ENCODE data around the gene STK24. TPM values are rescaled to one million over a fixed set of nuclear protein-coding genes. Genes with fewer than 3 reads are reported as not detected.

The STK24 gene
- total RNA-seq, 2 donors from 2014 or later, result 73.0 to 90.1 TPM

DNA sequence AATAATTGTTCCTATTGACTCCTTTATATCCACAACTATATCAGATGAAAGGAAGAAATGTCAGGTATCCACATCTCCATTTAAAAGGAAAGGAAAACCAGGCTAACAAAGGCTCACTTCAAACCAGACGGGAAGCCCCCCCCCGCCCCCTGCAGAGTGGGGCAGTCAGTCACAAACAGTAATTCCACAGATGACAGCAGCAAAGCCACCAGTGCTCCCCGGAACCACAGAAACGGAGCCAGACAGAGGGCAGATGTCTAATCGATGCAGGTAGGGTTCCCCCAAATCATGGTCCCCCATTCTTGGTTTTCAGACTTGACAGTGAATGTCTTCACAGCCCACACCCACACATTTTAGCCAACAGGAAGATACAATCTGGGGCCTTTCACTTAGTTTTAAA, 100.8 kb downstream of the STK24 start:
- peak; percentile 60 for DNase-seq (ENCODE audit: low spot score)
- Mint-ChIP-seq H3K4me3 (peak overlapping the region; percentile 81), H3K9me3 (no peaks in the 10 kb centered on the region), H3K27ac (peak overlapping the region; percentile 77 to 88), H3K36me3 (peaks cover 19% of the 10 kb centered on the region), H3K27me3 (no peaks in the 10 kb centered on the region), H3K4me1 (ENCODE audit: low read depth in 2 of 2) (peaks cover 55 to 66% of the 10 kb centered on the region in 2 donors)
- peak; percentile 29 to 52 for ATAC-seq

DNA sequence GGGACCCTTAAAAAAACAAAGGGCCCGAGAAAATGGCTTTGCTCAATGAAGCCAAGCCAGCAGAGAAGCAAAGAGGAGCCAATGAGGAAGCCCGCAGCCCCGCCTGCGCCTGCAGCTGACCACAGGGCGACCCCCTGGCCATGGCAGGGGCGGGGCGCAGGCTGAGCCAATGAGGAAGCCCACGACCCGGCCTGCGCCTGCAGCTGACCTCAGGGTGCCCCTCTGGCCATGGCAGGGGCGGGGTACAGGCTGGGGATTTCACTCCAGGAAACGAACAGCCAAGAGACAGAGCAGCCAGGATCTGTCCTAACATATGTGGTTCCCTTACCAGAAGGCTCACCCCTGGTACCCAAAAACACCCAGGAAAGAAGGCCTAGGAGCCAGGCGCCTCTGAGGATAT, 101.4 kb downstream of the STK24 start:
- H3K27ac Mint-ChIP-seq, result peak overlapping the region in 1 of 2 donors; percentile 43
- H3K4me1 Mint-ChIP-seq (ENCODE audit: low read depth in 2 of 2), result peaks cover 52 to 62% of the 10 kb centered on the region in 2 donors
- H3K27me3 Mint-ChIP-seq, result no peaks in the 10 kb centered on the region
- no peaks in the 10 kb centered on the region for H3K9me3 Mint-ChIP-seq
- H3K36me3 Mint-ChIP-seq, result peaks cover 16% of the 10 kb centered on the region
- ATAC-seq (no peak), DNase-seq (ENCODE audit: low spot score) (no peak)
- H3K4me3 Mint-ChIP-seq, result peak overlapping the region; percentile 38

DNA sequence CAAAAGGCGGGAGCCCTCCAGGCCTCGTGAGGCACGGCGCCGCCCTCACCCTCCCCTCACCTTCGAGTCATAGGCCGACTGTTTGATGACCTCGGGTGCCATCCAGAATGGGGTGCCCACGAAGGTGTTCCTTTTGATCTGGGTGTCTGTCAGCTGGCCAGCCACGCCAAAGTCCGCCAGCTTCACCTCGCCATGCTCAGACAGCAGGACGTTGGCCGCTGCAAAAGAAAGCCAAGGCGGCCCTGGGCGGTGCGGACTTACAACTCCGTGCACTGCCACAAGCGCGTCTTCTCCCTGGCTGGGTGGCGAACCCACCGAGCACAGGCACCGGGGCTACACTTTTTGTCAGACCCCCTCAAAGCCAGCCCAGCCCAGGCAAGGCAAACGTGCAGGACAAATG, 102.1 kb downstream of the STK24 start:
- H3K9me3 Mint-ChIP-seq, result no peaks in the 10 kb centered on the region
- H3K27me3 Mint-ChIP-seq, result no peaks in the 10 kb centered on the region
- no peak overlapping the region for H3K27ac Mint-ChIP-seq
- H3K4me3 Mint-ChIP-seq, result no peak overlapping the region
- DNase-seq (ENCODE audit: low spot score), result no peak
- no peak for ATAC-seq
- peaks cover 52 to 60% of the 10 kb centered on the region in 2 donors for H3K4me1 Mint-ChIP-seq (ENCODE audit: low read depth in 2 of 2)
- H3K36me3 Mint-ChIP-seq, result peaks cover 16% of the 10 kb centered on the region

DNA sequence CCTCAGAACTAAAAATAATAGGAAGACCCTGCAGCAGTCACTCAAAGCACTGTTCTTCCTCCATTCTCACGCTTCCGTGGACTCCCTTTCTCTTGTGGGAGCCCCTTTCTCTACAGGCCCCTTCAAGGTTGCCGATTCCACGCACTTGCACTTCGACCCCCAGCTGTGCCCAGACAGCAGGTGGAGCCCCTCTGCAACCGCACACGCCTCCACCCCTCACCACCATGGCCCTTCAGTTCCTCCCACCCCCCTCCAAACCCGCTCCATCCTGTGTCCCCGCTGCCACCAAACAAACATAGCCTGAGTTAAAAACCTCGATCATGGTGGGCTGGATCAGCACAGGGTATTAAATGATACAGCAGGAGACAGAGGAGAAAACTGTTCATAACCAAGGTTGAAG, 102.6 kb downstream of the STK24 start:
- H3K27me3 Mint-ChIP-seq, result no peaks in the 10 kb centered on the region

DNA sequence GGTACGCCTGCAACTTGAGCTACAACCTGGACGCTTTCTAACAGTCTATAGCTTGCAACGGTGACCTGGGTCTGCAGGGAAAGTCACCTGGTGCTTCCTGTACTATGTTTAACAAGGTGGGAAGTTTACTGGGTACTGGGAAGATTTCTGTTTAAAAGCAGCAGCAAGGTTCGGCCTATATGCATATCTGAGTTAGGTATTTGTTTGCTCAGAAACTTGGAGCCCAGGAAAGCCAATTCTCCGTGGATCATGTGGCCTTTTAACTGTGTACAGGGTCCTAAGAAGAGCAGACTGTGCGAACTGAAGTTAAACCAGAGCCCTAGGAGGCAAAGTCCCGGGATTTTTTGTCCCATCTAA, 103.1 kb downstream of the STK24 start:
- DNase-seq (ENCODE audit: low spot score) (no peak), ATAC-seq (no peak)
- Mint-ChIP-seq H3K4me3 (no peak overlapping the region), H3K9me3 (no peaks in the 10 kb centered on the region), H3K4me1 (ENCODE audit: low read depth in 2 of 2) (peaks cover 48 to 50% of the 10 kb centered on the region in 2 donors), H3K27ac (peak overlapping the region in 1 of 2 donors; percentile 44), H3K36me3 (peaks cover 16% of the 10 kb centered on the region), H3K27me3 (no peaks in the 10 kb centered on the region)

More for the DNA sequence above, 102.6 kb downstream of the STK24 start:
- Mint-ChIP-seq H3K4me3 (no peak overlapping the region), H3K4me1 (ENCODE audit: low read depth in 2 of 2) (peaks cover 50 to 55% of the 10 kb centered on the region in 2 donors), H3K27ac (peak overlapping the region in 1 of 2 donors; percentile 44), H3K9me3 (no peaks in the 10 kb centered on the region), H3K36me3 (peaks cover 16% of the 10 kb centered on the region)
- DNase-seq (ENCODE audit: low spot score) (no peak), ATAC-seq (no peak)

DNA sequence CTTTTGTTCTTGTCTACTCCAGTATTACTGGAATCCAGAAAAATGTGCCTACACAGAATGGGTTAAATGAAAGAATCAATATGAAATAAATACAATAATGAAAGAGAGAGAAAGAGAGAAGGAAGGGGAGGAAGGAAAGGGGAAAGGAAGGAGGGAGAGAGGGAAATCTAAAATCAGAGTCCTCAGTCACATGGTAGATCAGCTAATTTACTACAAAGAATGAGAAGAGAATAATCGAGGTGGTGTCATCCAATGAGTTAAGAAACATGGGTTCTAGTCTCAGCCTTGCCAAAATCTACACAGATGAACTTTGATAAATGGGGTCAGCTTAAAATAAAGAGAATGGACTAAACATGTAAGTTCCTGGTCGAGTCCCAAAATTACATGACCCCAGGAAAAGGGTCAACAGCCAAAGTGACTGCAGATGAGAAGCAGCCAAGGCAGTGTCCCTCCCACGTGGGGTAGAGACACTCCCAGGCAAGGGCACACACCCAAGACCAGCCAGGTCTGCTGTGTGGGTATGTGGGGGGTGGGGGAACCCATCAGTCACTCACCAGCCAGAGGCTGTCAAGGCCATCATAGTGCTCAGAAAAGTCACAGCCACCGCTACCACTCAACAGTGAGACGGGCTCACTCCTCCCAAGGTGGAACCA, 103.6 kb downstream of the STK24 start:
- Mint-ChIP-seq H3K27me3 (no peaks in the 10 kb centered on the region), H3K36me3 (peaks cover 16% of the 10 kb centered on the region), H3K27ac (peak overlapping the region; percentile 16 to 80), H3K4me3 (no peak overlapping the region), H3K9me3 (no peaks in the 10 kb centered on the region), H3K4me1 (ENCODE audit: low read depth in 2 of 2) (peaks cover 44 to 45% of the 10 kb centered on the region in 2 donors)
- DNase-seq (ENCODE audit: low spot score), result no peak
- ATAC-seq, result no peak

DNA sequence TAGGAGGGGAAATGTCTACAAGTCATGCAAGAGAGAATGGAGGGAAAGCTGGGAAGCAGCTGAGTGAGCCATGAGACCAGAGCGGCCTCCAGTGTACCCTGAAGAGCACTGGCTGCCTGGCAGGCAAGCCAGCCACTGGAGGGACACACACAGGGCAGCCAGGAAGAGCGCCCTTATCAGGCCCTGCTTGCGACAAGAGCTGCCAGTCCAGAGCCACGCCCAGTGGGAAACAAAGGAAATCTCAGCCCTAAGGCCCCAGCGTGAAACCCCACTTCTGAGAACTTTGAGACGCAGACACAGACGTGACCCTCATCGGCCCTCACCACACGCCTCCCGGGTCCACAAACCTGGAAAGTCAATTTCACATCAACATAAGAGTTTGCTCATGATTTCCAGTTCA, 105.0 kb downstream of the STK24 start:
- DNase-seq (ENCODE audit: low spot score) (no peak), ATAC-seq (no peak)
- Mint-ChIP-seq H3K27ac (no peak overlapping the region), H3K36me3 (peaks cover 16% of the 10 kb centered on the region), H3K9me3 (no peaks in the 10 kb centered on the region), H3K27me3 (no peaks in the 10 kb centered on the region), H3K4me1 (ENCODE audit: low read depth in 2 of 2) (peaks cover 39 to 42% of the 10 kb centered on the region in 2 donors), H3K4me3 (no peak overlapping the region)

DNA sequence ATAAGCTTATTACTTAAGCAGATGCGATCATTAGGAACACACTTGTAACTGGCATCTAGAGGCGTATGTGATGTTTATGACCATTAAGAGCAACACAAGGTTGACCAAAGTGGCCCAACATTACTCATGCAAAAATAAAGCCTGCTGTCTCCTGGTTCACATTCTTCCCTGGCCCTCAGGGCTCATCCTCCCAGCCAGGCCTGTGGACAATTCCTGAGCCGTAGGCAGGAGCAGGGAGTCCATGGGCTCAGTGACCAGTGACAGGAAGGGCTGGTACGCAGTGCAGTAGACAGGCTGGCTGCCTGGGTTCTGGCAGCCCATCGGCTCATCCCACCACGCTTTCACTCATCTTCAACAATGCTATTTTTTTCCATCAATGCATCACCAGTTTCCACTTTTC, 106.0 kb downstream of the STK24 start:
- H3K36me3 Mint-ChIP-seq, result peaks cover 16% of the 10 kb centered on the region
- H3K27me3 Mint-ChIP-seq, result no peaks in the 10 kb centered on the region
- H3K9me3 Mint-ChIP-seq, result no peaks in the 10 kb centered on the region
- H3K27ac Mint-ChIP-seq, result no peak overlapping the region
- DNase-seq (ENCODE audit: low spot score), result no peak
- peaks cover 29 to 32% of the 10 kb centered on the region in 2 donors for H3K4me1 Mint-ChIP-seq (ENCODE audit: low read depth in 2 of 2)
- no peak for ATAC-seq
- H3K4me3 Mint-ChIP-seq, result no peak overlapping the region

DNA sequence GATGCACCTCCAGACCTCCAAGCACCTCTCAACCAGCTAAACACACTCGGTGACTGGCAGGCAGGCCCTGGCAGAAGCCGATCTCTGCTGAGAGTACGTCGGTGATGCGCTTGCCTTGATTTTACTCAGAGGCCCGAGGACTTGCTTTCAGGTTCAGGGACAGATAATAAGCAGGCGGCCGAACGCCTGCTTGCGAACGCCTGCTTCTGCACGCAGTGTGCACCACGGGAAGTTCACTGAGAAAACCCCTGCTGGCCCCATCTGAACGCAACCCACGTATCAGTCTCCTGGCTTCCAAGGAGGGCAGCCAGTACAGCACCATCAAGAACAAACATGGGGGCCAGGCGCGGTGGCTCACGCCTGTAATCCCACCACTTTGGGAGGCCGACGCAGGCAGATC, 108.0 kb downstream of the STK24 start:
- ATAC-seq (no peak), DNase-seq (ENCODE audit: low spot score) (no peak)
- H3K9me3 Mint-ChIP-seq, result no peaks in the 10 kb centered on the region
- H3K4me3 Mint-ChIP-seq, result no peak overlapping the region
- H3K27me3 Mint-ChIP-seq, result no peaks in the 10 kb centered on the region
- no peak overlapping the region for H3K27ac Mint-ChIP-seq
- H3K4me1 Mint-ChIP-seq (ENCODE audit: low read depth in 2 of 2), result peaks cover 29 to 33% of the 10 kb centered on the region in 2 donors
- H3K36me3 Mint-ChIP-seq, result peaks cover 16% of the 10 kb centered on the region

DNA sequence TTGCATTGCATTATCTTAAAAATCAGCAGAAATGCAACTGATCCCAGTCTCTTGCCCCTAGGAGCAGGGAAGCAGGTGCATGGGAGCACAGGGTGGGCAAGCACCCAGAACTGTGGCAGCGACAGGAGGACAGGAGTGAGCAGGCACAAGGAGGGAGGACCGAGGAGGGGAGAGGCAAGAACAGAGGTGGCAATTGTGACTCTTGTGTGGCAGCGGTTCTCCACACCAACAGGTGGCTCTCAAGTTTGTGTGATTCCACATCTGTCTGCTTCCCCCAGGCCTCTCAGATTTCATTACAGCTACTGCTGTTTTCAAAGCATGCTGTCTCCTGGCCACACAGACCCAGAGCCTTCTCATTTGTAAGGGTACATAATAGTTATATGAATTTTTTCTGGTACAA, 108.5 kb downstream of the STK24 start:
- Mint-ChIP-seq H3K27ac (no peak overlapping the region), H3K9me3 (no peaks in the 10 kb centered on the region), H3K36me3 (peaks cover 20% of the 10 kb centered on the region)

DNA sequence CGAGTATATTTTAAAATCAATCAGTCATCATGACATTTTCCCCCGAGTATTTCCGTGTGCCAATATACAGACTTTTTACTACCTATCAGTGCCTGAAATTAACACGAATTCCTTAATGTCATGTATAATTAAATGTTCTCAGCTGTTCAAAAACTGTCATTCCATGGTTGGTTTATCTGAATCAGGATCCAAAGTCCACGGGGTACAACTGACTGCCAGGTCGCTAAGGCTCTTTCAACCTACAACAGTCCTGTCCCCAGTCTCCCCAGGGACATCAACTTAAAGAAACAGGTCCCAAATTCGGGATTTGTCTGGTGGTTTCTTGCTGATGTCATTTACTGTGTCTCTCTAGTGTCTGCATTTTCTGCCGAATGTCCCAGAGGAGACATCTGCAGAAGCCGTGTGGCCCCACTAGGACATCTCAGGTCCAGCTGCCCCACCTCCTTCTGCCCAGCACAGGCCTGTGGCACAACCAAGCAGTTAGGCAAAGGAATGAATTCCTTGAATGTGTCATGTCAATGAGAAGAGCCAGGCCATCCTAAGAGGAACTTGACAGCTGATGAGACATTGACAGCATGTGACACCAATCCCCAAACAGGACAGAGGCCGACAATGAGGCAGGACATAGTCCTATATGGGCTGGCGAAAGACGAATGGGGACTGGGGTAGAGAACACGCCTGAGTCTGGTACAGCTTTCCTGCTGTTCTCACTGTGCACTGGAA, 109.5 kb downstream of the STK24 start:
- ATAC-seq, result no peak
- Mint-ChIP-seq H3K27me3 (no peaks in the 10 kb centered on the region), H3K36me3 (peaks cover 17% of the 10 kb centered on the region), H3K9me3 (no peaks in the 10 kb centered on the region), H3K4me1 (ENCODE audit: low read depth in 2 of 2) (peaks cover 21 to 37% of the 10 kb centered on the region in 2 donors), H3K4me3 (no peak overlapping the region), H3K27ac (no peak overlapping the region)
- DNase-seq (ENCODE audit: low spot score), result no peak

More for the DNA sequence above, 108.5 kb downstream of the STK24 start:
- Mint-ChIP-seq H3K4me3 (no peak overlapping the region), H3K4me1 (ENCODE audit: low read depth in 2 of 2) (peaks cover 29 to 33% of the 10 kb centered on the region in 2 donors), H3K27me3 (no peaks in the 10 kb centered on the region)
- ATAC-seq (no peak), DNase-seq (ENCODE audit: low spot score) (no peak)

DNA sequence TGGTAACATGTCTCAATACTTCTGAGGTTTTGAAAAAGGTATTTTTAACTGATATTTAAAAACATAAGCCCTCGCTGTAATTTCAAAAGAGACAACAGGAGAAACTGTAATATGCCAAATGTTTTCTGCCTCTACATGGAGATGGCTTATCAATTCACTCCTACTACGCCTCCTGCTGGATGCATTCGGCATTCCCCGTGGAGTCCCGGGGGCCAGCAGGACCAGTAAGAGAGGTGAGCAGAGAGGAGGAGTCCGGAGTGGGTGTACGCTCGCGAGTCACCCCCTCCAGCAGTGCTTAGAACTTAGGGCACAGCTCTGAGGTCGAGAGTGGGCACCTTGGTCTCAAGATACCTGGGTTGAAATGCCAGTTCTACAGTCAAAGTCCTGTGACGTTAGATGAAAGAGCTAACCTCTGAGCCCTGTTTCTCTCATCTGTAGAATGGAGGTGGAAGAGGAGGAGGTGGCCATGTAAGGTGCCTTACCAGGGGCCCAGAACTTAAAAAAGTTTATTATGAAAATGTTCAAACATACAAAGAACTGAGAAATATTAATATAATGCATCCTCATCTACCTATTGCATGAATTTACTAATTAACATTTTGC, 110.2 kb downstream of the STK24 start:
- H3K27ac Mint-ChIP-seq, result no peak overlapping the region
- no peaks in the 10 kb centered on the region for H3K27me3 Mint-ChIP-seq
- H3K9me3 Mint-ChIP-seq, result no peaks in the 10 kb centered on the region
- ATAC-seq, result peak in 1 of 2 donors; percentile 47
- H3K36me3 Mint-ChIP-seq, result peaks cover 11% of the 10 kb centered on the region
- no peak overlapping the region for H3K4me3 Mint-ChIP-seq
- H3K4me1 Mint-ChIP-seq (ENCODE audit: low read depth in 2 of 2), result peaks cover 14 to 34% of the 10 kb centered on the region in 2 donors
- no peak for DNase-seq (ENCODE audit: low spot score)

DNA sequence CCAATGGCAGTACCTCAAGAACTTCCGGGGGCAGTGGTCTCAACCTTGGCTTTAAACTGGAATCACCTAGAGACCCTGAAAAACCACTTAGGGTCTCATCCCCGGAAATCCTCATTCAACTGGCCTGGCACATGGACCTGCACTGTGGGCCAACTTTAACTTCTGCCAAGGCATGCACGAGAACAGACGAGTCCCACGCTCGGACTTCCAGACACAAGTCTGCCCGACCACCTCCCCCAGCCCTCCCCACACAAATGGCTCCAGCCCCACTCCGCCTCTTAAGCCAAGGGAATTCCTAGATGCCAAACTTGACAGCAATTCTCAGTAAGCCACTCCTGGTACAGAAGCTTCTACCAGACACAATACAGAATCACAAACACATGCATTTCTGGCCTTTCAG, 114.0 kb downstream of the STK24 start:
- peak overlapping the region in 1 of 2 donors; percentile 25 for H3K27ac Mint-ChIP-seq

More for the DNA sequence above, 114.0 kb downstream of the STK24 start:
- ATAC-seq, result no peak
- Mint-ChIP-seq H3K4me3 (no peak overlapping the region), H3K27me3 (no peaks in the 10 kb centered on the region), H3K9me3 (no peaks in the 10 kb centered on the region), H3K4me1 (ENCODE audit: low read depth in 2 of 2) (peaks cover 4 to 26% of the 10 kb centered on the region in 2 donors), H3K36me3 (peaks cover 12% of the 10 kb centered on the region)
- DNase-seq (ENCODE audit: low spot score), result no peak

Measured in natural killer cell treated with Interleukin-12 subunit alpha and Interleukin-12 subunit beta and Interleukin-15 and Interleukin-18, amount 100 ng/mL, for 72 hours (primary cell).